ENCODE results near the gene RAD50.

Gene RAD50

GRCh38 chr5:132662925-132663770 lies 106.4 kb downstream of the RAD50 start:
- peak; percentile 64 for DNase-seq

GRCh38 chr5:132663771-132664695 lies 107.3 kb downstream of the RAD50 start:
- DNase-seq: no peak

- DNase-seq: no peak
These were observed 108.0 kb downstream of the RAD50 start for GRCh38 chr5:132664696-132665209.

GRCh38 chr5:132665574-132666080 lies 108.8 kb downstream of the RAD50 start:
- DNase-seq: no peak

- DNase-seq: no peak
These were observed 109.7 kb downstream of the RAD50 start for GRCh38 chr5:132666310-132667123.

- DNase-seq: no peak
These were observed 110.5 kb downstream of the RAD50 start for GRCh38 chr5:132667309-132667708.

- no peak for DNase-seq
These were observed 111.3 kb downstream of the RAD50 start for GRCh38 chr5:132667761-132668705.

GRCh38 chr5:132668706-132669454 lies 112.1 kb downstream of the RAD50 start:
- no peak for DNase-seq

GRCh38 chr5:132669455-132669820 lies 112.7 kb downstream of the RAD50 start:
- DNase-seq: no peak

- DNase-seq: no peak
These were observed 113.4 kb downstream of the RAD50 start for GRCh38 chr5:132669966-132670882.

- DNase-seq: no peak
These were observed 114.2 kb downstream of the RAD50 start for GRCh38 chr5:132671000-132671399.

- DNase-seq: no peak
These were observed 116.7 kb downstream of the RAD50 start for GRCh38 chr5:132673488-132673887.

- DNase-seq: no peak
These were observed 117.3 kb downstream of the RAD50 start, which contains the start of gene IL4 for GRCh38 chr5:132673939-132674630. Gene IL4, plus strand, starts transcription at chr5:132673989. Its CDS starts 62 bp downstream, at chr5:132674051.

- DNase-seq: no peak
These were observed 118.1 kb downstream of the RAD50 start for GRCh38 chr5:132674671-132675506.

- DNase-seq: no peak
These were observed 119.3 kb downstream of the RAD50 start for GRCh38 chr5:132675936-132676689.

- no peak for DNase-seq
These were observed 120.4 kb downstream of the RAD50 start for GRCh38 chr5:132677191-132677590.

Data from activated naive CD4-positive, alpha-beta T cell treated with Interleukin-2 at 50 U/mL for 16 hours (primary cell).